ENCODE measurements around the gene RNF113B.

Gene RNF113B

DNA sequence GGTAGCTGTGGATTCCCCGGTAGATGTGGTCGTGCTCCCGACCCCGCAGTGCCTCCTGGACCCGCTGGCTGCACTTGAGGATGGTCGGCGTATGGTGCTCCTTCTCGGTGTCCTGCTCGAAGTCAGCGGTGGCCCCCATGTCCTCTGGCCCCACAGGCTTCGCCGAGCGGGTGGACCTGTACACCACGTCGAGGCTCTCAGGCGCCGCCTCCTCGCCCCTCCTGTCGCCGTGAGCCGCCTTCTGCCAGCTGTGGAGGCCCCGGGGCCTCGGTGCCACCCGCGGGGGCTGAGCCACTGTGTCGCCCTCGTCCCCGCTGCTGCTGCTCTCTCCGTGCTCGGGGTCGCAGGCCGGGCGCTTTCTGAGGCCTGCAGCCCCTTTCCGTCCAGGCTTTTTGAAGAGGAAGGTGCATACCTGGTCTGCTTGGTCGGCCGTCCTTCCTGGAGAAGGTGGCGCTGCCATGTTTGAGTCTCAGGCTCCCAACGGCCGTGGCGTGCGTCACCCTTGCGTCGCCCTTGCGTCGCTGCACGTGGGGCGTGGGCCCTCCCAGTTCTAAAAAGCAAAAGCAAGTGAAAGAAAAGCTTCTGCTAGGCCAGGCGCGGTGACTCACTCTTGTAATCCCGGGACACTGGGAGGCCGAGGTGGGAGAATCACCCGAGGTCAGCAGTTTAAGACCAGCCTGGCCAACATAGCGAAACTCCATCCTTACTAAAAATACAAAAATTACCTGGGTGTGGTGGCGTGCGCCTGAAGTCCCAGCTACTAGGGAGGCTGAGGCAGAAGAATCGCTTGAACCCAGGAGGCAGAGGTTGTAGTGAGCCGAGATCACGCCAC is at the start of gene RNF113B:
Gene RNF113B, minus strand, starts transcription at position 493 of the 832 bp plus-strand sequence. Its CDS starts 33 bp downstream, at position 460.
- in situ Hi-C loops (cut with MboI; ENCODE audit: low sequenced_read_pairs): no loop called here

DNA sequence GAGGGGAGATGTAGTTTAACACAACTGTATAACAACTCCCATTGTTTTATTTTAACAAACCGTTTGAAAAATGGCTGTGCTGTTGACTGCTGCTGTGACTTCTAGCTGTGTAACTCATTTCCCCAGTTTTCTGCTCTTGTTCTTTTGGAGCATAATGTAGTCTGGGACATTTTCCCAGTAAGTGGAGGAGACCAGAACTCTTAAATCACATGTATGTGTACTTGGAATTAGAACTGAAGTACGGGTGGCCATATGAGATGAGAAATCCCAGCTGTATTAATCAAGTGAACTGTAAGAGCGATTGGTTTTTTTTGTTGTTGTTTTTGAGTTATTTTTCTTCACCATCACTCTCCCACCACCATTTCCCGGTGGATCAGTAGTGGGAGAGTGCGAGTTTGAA is 49.4 kb upstream of the RNF113B start:
- in situ Hi-C loops (cut with MboI; ENCODE audit: low sequenced_read_pairs): no loop called here

DNA sequence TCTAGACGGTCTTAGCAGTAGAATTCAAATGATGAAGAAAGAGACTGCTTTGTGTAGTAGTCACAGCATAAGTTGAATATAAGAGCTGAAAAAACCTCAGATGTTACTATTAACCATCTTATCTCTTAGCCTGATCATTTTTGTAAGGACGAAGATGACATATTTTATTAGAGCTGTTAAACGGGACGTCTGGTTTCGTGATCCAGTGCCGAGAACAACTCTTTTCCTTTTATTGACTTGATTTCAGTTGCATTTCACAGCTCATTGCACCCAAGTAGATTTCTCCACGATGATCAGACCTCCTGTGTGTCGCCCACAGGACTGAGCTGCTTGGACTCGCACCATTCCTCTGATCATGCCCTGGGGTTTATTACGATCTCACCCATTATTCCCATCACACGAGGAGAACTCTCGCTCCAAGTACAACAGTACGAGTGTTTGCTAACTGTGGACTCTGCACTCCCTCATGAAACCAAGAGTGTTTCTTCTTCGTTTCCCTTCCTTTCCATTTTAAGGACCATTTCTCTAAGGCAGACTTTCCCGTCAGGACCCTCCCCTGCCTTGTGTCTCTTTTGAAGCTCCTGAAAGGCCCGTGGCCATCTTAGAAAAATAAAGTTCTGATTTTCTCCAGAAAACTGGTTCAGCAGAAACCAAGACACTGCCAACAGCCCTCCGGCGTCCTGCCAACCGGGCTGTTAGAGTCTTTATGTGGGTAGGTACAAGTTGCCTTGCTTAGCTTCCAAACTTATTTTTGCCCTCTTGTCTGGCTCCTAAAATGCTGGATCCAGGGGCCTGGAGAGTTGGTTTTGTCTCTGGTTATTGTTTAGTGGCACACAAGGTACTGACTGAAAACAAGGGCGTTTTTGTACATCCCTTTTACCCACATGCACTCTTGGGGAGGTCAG is 48.2 kb upstream of the RNF113B start:
- in situ Hi-C loops (cut with MboI; ENCODE audit: low sequenced_read_pairs): no loop called here

DNA sequence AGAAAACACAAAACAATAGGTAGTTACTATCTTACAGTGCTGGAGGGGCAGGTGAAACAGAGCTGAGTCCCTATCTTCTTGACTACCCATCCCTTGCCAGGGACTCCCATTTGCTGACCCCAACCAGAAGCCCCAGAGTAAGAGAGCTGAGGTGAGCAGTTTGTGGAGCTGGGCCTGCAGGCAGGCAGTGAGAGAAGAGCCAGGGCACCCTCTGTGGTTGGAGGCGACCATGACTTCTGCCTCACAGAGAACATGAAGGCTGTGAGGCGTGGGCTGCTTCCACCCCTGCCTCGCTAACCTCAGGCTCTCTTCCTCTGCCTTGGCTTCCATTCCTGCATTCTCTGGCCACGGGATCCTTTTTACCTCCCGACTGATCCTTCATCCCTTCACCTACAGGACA is 47.5 kb upstream of the RNF113B start:
- in situ Hi-C loops (cut with MboI; ENCODE audit: low sequenced_read_pairs): no loop called here

DNA sequence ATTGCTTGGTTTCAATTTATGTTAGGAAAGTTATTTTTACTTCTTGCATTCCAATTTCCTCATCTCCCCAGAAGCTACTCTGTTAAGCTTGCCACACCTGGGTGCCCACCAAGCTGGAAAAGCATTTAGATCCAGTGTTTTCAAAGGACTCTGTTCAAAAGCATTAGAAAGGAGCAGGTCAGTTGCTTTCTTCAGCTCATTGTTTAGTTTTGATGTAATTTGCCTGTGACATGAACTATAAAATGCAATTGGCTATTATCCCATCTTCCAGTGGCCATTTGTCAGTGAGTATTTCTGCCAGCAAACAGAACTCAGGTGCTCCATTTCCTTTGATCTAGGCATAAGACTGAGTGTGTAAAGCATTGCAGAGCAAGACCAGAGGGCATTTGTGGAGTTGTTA is 46.7 kb upstream of the RNF113B start:
- in situ Hi-C loops (cut with MboI; ENCODE audit: low sequenced_read_pairs): no loop called here

DNA sequence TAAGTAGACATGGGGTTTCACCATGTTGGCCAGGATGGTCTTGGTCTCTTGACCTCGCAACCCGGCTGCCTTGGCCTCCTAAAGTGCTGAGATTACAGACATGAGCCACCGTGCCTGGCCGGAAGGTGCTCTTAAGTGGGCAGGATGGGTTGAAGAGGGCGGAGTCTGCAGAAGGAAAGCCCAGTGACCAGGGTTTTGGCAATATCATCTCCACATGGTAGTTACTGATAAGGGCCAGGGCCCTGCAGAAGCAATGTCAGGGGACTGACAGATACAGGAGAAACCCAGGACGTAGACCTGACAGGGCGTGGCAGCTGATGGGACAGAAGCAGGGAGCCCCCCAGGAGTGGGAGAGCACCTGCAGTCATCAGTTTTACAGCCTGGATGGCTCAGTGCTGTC is 45.7 kb upstream of the RNF113B start:
- in situ Hi-C loops (cut with MboI; ENCODE audit: low sequenced_read_pairs): no loop called here

DNA sequence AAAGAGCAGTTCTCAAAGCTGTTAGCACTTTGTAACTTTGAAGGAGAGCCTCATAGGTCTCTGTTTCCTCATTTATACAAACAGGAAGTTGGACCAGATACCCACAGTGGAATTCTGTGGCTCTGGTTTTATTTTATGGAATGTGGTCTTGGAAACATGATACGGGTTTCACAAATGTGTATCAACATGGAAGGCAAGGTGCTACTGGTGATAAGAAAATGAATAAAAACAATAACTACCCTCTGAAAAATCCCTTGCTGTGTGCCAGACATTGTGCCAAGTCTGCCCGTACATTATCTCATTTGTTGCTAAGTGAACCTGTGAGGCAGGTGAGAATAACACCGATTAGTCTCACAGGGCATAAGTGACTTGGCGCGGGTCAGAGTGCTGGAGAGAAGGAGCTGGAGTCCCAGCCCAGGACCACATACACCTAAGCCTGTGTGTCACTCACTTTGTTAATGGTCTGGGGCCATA is 45.0 kb upstream of the RNF113B start:
- in situ Hi-C loops (cut with MboI; ENCODE audit: low sequenced_read_pairs): no loop called here

DNA sequence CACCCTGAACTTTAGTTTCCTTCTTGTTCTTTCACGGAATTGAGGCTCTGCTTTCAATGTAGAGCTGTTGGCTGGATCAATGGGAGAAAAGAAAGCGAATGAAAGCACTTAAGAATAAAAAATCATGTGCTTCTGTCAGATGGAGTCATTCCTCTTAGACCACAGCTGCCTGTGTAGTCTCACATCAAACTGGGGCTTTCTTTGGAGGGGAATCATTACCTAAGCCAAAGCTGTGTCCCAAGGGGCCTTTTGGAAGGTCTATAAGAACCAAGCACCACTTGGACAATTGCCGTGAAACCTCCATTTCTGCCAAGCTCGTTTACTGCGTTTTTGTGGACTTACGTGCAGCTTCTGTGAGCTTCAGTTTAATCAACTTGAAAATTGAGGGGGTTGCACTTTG is 44.2 kb upstream of the RNF113B start:
- in situ Hi-C loops (cut with MboI; ENCODE audit: low sequenced_read_pairs): no loop called here

DNA sequence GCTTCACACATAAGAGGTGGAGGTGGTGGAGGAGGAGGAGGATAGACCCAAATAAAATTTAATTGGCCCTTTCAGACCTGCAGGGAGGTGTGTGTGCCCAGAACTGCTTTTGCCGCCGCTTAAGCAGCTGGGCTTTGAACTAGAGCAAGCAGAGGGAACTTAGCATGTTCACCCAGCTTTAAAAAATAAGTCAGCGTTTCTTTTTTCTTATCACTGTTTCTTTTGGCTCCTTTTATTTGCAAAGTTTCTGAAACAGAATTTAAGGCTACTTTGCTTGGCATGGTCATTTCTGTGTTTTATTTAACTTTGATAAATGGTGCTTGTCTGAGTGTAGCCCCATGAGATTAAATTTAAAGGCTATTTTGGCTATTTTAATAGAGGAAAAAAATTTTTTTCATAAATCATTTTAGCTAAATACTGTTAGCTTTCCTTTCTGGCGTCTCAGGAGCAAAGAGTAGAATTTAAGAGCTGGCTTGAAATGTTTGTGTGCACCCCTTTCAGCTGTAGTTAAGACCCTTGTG is 43.3 kb upstream of the RNF113B start:
- in situ Hi-C loops (cut with MboI; ENCODE audit: low sequenced_read_pairs): no loop called here

DNA sequence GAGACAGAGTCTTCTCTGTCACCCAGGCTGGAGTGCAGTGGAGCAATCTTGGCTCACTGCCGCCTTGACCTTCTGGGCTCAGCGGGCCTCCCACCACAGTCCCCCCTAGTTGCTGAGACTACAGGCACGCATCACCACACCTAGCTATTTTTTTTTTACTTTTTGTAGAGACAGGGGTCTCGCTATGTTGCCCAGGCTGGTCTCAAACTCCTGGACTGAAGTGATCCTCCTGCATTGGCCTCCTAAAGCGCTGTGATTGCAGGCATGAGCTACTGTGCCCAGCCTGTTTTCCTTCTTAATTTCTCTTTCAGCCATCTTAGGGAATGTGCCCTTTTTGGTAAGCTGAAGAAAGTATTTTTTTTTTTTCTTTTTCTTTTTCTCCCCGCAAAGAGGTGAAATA is 42.6 kb upstream of the RNF113B start:
- in situ Hi-C loops (cut with MboI; ENCODE audit: low sequenced_read_pairs): no loop called here

DNA sequence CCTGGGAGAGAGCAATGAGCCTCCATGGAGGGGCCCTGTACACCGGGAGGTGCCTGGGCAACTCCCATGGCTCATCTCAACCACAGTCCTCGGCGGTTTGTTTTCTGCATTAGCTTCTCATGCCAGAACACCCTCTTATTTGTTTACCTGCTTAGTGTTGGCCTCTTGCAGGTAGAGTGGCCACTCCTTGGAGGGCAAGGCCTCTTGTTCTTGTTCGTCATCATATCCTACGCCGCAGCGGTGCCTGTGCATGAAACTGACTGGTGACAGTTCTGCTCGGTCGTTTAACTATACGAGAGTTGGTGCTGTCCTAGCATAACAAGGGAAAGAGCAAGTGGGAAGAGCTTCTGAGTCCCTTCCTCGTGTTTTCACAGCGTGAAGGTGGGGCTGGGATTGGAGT is 40.5 kb upstream of the RNF113B start:
- in situ Hi-C loops (cut with MboI; ENCODE audit: low sequenced_read_pairs): no loop called here

DNA sequence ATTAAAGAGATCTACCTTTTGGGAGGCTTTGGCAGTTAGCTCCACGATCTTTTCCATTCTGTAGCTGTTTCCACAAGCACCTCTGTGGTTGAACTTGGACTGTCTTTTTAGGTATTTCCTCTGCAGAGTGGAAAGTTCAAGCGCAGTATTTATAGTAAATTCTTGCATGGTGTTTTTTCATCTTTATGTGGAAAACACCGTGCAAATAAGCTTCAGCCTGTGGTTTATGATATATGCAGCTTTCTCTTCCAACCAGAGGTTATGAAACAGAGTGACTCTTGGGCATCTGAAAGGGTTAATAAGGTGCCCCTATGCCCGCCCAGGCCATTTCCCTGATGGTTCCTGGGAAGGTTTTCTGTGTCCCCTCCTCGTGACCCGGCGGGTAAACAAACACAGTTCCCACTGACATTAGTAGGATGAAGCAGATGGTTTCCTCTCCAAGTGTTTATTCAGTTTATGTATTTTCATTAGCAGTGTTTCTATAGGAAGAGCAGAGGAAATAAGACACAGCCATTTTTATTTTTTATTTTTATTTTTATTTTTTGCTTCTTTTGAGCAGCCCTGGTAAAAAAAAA is 39.7 kb upstream of the RNF113B start:
- in situ Hi-C loops (cut with MboI; ENCODE audit: low sequenced_read_pairs): no loop called here

DNA sequence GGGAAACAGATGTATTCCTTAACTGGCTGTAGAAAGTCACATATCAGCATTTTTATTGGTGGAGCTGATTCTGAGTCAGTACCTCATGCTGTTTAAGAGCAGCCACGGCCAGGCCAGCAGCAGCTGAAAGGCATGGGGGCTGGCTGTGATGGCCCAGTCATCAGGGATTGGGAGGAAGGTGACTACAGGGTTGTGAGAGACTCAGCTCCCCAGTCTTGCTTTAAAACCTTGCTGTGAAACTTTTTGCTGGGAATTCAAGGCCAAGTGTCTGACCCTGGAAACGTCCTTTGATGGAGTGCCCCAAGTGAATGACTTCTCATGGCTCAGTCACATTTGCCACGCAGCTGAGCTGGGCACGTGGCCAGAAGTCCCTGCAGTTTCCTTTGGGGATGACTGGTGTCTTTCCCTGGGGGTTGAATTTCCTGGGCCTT is 39.1 kb upstream of the RNF113B start:
- in situ Hi-C loops (cut with MboI; ENCODE audit: low sequenced_read_pairs): no loop called here

DNA sequence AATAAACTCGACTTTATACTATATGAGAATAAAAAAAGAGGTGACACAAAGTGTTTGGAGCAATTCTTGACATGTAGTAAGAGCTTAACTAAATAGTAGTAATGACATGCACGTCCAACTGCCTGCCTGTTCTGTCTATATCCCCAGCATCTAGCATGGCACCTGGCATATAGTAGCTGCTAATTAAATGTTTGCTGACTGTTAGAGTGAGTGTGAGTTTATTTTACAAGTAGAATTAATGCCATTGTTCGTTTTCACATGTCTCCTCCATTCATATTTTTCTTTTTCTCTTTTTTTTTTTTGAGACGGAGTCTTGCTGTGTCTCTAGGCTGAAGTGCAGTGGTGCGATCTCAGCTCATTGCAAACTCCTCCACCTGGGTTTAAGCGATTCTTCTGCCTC is 38.4 kb upstream of the RNF113B start:
- in situ Hi-C loops (cut with MboI; ENCODE audit: low sequenced_read_pairs): no loop called here

DNA sequence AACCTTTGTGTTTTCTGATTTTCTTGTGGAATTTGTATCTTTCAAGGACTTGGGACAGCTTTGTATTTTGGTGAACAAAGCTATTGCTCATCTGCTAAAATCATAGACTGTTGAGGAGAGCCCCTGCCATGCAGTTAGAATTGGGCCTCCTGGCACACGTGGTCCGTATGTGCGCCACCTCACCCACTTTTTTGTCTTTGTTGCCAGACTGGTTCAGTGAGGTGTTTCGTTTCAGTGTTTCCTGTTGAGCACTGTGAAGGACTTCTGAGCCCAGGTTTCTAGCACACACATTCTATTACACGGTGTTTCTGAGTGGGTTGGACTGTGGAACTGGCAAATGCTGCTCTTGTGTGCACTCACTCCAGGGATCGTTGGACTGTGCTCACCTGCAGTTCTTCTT is 37.6 kb upstream of the RNF113B start:
- in situ Hi-C loops (cut with MboI; ENCODE audit: low sequenced_read_pairs): no loop called here

DNA sequence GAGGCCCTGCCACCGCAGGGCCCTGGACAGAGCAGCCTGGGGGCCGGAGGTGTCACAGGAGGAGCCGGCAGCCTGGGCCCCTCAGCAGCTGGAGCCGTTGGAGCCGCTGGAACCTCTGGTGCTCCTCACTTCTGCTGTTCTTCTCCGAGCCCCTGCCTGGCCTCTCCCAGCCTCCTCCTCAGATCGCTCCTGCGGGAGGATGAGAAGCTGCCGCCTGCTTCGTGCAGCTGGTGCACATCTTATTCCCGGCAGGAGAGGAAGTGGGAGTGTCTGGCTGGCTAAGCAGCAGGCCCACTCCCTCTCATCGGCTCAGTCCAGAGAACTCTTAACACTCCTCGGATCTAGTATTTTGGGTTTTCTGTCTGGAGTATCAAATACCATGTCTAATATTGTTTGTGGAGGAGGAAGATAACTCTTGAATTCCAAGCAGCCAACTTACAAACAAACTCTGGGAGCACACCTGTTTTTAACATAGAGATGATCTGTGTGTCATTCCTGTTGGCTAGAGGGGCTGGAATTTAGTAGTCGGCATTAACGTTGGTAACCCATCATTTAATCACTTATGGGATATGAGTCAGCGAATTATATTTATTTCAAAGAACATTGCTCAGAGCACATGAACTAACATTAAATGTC is 37.1 kb upstream of the RNF113B start:
- in situ Hi-C loops (cut with MboI; ENCODE audit: low sequenced_read_pairs): no loop called here

DNA sequence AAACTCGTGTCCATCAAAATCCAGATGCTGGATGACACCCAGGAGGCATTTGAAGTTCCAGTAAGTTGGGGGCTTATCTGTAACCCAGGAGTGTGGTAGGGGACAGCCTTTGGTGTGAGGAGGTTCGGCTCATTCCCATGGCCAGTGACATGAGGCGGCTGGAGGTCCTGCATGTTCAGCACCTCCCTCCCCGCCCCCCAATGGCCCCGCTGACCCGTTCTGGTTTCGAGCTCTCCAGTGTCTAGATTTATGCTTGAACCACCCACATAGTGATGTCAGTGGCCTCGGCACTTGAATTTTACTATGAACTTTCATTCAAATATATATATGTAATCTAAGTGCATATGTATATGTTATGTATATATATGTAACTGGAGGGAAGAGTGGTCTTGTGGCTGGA is 36.3 kb upstream of the RNF113B start:
- in situ Hi-C loops (cut with MboI; ENCODE audit: low sequenced_read_pairs): no loop called here

DNA sequence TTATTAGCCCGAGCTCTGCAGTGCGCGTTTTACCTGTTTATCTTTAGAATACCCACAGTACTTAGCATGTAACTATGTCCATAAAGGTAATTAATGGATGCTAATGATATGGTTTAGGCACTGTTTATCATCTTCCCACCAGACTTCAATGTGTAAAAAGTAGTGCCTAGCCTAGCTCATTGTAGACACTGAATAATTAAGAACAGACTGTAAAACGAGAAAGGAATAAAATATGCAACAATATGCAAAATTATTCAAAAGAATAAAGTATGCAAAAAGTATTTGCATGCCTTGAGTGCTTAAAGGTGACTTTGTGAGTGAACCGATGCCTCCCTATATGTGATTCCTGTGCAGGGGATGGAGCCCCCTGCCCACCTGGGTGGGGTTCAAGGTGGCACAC is 35.7 kb upstream of the RNF113B start:
- in situ Hi-C loops (cut with MboI; ENCODE audit: low sequenced_read_pairs): no loop called here

DNA sequence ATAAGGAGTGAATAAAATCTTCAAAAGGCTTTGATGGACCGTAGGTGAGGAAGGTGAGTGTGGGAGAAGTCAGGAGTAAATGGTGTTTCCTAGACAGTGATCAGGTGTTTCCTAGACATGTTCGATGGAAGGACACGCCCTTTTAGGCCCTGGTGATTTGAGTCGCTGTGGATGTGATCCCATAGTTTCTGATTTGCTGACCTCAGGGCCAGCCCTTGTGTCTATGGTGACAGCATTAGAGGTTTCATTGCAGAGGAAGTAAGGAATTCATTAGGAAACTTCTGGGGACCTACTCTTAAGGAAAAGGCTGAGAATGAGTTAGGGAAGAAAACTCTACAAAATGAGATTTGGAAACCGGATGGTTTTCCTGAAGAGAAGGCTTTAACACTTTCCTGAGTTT is 31.5 kb upstream of the RNF113B start:
- in situ Hi-C loops (cut with MboI; ENCODE audit: low sequenced_read_pairs): no loop called here

DNA sequence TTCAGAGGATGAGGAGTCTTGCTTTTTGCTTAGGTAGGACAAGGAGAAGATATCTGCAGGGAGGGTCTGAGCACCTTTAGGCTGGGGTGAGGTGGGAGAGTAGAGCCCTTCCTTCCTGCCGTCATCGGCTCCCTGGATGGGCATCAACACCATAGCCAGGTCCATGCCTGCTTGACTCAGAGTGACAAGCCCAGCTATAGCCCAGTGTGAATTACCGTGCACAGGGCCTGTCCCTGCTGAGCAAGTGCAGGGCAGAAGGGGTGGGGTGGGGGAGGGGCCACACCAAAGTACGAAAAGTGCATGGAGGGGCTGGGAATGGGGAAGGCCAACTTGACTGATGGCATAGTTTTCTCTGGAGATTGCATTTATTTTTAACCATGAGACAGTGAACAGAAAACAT is 30.3 kb upstream of the RNF113B start:
- in situ Hi-C loops (cut with MboI; ENCODE audit: low sequenced_read_pairs): no loop called here

DNA sequence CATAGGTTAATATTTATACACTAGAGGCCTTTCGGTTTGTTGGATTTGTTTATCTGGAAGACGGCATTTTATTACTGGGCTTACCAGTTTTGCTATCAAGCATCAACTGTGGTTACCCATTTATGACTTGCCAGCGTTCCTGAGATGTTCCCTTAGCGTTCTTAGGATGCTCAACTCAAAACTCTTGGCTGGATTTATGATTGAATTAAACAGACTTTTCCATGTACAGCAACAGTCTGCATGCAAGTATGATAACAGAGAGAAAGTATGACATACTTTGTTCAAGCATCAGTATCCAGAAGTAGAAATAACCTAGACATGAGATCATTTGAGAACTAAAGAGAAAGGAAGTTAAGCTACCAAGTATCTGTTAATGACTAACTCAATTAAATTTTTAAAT is 29.9 kb upstream of the RNF113B start:
- in situ Hi-C loops (cut with MboI; ENCODE audit: low sequenced_read_pairs): no loop called here

Measured in HL-60/S4 (cell line).